K562 (cell line): ENCODE measurements around the gene RIPK3. TPM values are rescaled to one million over a fixed set of nuclear protein-coding genes. Genes with fewer than 3 reads are reported as not detected.

Source experiments
- ATAC-seq: fragments of 200-7000 bp; cut with Tn5 transposase; 3 replicates; pipeline ENCODE4 v1.9.1; 2020; ENCODE audit warnings: moderate library complexity
- BruUV-seq: library from RNA; stranded (reverse); fragments of 400-500 nt; replicated peaks from 2 replicates; lab custom pipeline; 2021; lab: Mats Ljungman, UMichigan
- CTCF ChIA-PET: fragments of 300-600 bp; formaldehyde crosslinking; extraction: SDS; loops from one replicate; lab custom pipeline; 2021; ENCODE audit warnings: low intra/inter-chr PET ratio; lab: Yijun Ruan, JAX
- POLR2A ChIA-PET: fragments of 300-600, 350-650 bp; sonication (Branson Sonifier 250); formaldehyde crosslinking; extraction: SDS; loops from one replicate; lab custom pipeline; 2021; ENCODE audit warnings: antibody characterized with exemption, inconsistent platforms; lab: Yijun Ruan, JAX
- DNase-seq, 4 experiments: peaks; one replicate each; pipeline versions ENCODE4 v3.0.0 to v3.0.0-alpha.2; 2011 to 2018; ENCODE audit warnings: low spot score in 3 of 4, mixed read lengths in 3 of 4; ENCODE audit errors: extremely low read depth in 1 of 4
- FAIRE-seq: peaks from 2 replicates; lab custom pipeline; 2011; peaks lifted over from hg19 to GRCh38; lab: Jason Lieb, UNC
- H2AFZ ChIP-seq: 2 replicates; pipeline ENCODE4 v1.6.0; 2011; ENCODE audit warnings: low read depth, low read length, control low read depth, inconsistent platforms
- H3K27ac ChIP-seq: fragments of 200-600 bp; 3 replicates; pipeline ENCODE4 v1.8.0; 2011; ENCODE audit warnings: low read depth, mild to moderate bottlenecking, control low read depth, inconsistent platforms, low read length, moderate library complexity, mixed read lengths; ENCODE audit errors: extremely low read depth
- H3K27me3 ChIP-seq, 2 experiments: fragments of 300-600 bp in 1 of 2; 2 replicates in 1 of 2; 3 replicates in 1 of 2; pipeline versions ENCODE4 v1.6.0 to v1.8.0; 2011; ENCODE audit warnings: inconsistent platforms in 2 of 2, low read length in 2 of 2, mild to moderate bottlenecking in 1 of 2, mixed read lengths in 1 of 2, moderate library complexity in 1 of 2; ENCODE audit not compliant: control insufficient read depth in 2 of 2, insufficient read depth in 2 of 2
- H3K36me3 ChIP-seq: fragments of 300-600 bp; 3 replicates; pipeline ENCODE4 v1.8.0; 2011; ENCODE audit warnings: mild to moderate bottlenecking, low read length, inconsistent platforms; ENCODE audit not compliant: control insufficient read depth, insufficient read depth
- H3K4me1 ChIP-seq, 2 experiments: fragments of 200-600 bp in 1 of 2; replicated peaks in 1 of 2; 2 replicates in 1 of 2; 3 replicates in 1 of 2; pipeline versions ENCODE4 v1.5.1 to v1.8.0; 2011; ENCODE audit warnings: inconsistent platforms in 2 of 2, low read length in 2 of 2, mild to moderate bottlenecking in 1 of 2, mixed read lengths in 1 of 2, moderate library complexity in 1 of 2; ENCODE audit not compliant: control insufficient read depth in 2 of 2, insufficient read depth in 2 of 2
- H3K4me2 ChIP-seq: 2 replicates; pipeline ENCODE4 v1.6.1; 2011; ENCODE audit warnings: low read length, control low read depth, inconsistent platforms, mixed read lengths; ENCODE audit not compliant: insufficient read depth
- H3K4me3 ChIP-seq: fragments of 200-600 bp; sonication (generic), shearing (Covaris generic); 2 replicates; pipeline ENCODE4 v1.5.1; 2016; ENCODE audit warnings: control low read depth, inconsistent platforms
- H3K79me2 ChIP-seq: fragments of 200-600 bp; 3 replicates; pipeline ENCODE4 v1.8.0; 2011; ENCODE audit warnings: low read length, inconsistent platforms; ENCODE audit not compliant: control insufficient read depth, insufficient read depth
- H3K9ac ChIP-seq, 2 experiments: 2 replicates each; pipeline versions ENCODE4 v1.6.0 to v1.6.1; 2011; ENCODE audit warnings: low read depth in 2 of 2, low read length in 2 of 2, control low read depth in 1 of 2, inconsistent platforms in 1 of 2, mild to moderate bottlenecking in 1 of 2, mixed read lengths in 1 of 2; ENCODE audit not compliant: insufficient read depth in 1 of 2
- H3K9me1 ChIP-seq: one replicate; pipeline ENCODE4 v1.6.0; 2011; ENCODE audit warnings: inconsistent platforms, mild to moderate bottlenecking, low read length, moderate library complexity; ENCODE audit not compliant: control insufficient read depth, insufficient read depth
- H3K9me3 ChIP-seq: replicated peaks from 2 replicates; pipeline ENCODE4 v1.5.1; 2011; ENCODE audit warnings: low read depth, low read length, inconsistent platforms; ENCODE audit not compliant: control insufficient read depth, insufficient read depth
- H4K20me1 ChIP-seq: replicated peaks from 2 replicates; pipeline ENCODE4 v1.6.1; 2011; ENCODE audit warnings: low read length, inconsistent platforms, mixed read lengths; ENCODE audit not compliant: control insufficient read depth, insufficient read depth
- ARNT ChIP-seq, 2 experiments: fragments of 450-650 bp; IDR thresholded peaks; 2 replicates each; pipeline ENCODE4 v1.6.1; 2016; ENCODE audit warnings: mild to moderate bottlenecking in 1 of 2
- CXXC5 ChIP-seq: fragments of 250-450 bp; sonication (Bioruptor Pico); IDR thresholded peaks from 2 replicates; pipeline ENCODE4 v1.8.0; 2022; ENCODE audit warnings: inconsistent platforms, mild to moderate bottlenecking, moderate library complexity
- GATAD2A ChIP-seq: fragments of 450-650 bp; IDR thresholded peaks from 2 replicates; pipeline ENCODE4 v1.6.1; 2017
- GTF2F1 ChIP-seq: IDR thresholded peaks from 2 replicates; pipeline ENCODE4 v1.6.1; 2011; ENCODE audit warnings: low read depth, low read length, improper control_type of control experiment
- KAT8 ChIP-seq: fragments of 450-650 bp; IDR thresholded peaks from 2 replicates; pipeline ENCODE4 v1.6.1; 2016; ENCODE audit warnings: low read depth, mild to moderate bottlenecking
- KLF6 ChIP-seq: fragments of 250-450 bp; sonication (Bioruptor Pico); IDR thresholded peaks from 2 replicates; pipeline ENCODE4 v1.4.0; 2020; ENCODE audit warnings: mild to moderate bottlenecking, moderate library complexity, borderline replicate concordance
- MYBL2 ChIP-seq, 2 experiments: fragments of 450-650 bp in 1 of 2; sonication (generic) in 1 of 2; formaldehyde crosslinking in 1 of 2; IDR thresholded peaks; 2 replicates each; pipeline versions ENCODE4 v1.6.1 to v1.8.1; 2017 to 2022; ENCODE audit warnings: borderline replicate concordance in 1 of 2, inconsistent platforms in 1 of 2, low read depth in 1 of 2, mild to moderate bottlenecking in 1 of 2, missing genetic modification reagents in 1 of 2, moderate library complexity in 1 of 2
- NELFE ChIP-seq: IDR thresholded peaks from 2 replicates; pipeline ENCODE4 v1.6.1; 2011; ENCODE audit warnings: mild to moderate bottlenecking; ENCODE audit not compliant: insufficient read depth, insufficient read length
- SMARCC2 ChIP-seq: fragments of 450-650 bp; IDR thresholded peaks from 2 replicates; pipeline ENCODE4 v1.6.1; 2017; ENCODE audit warnings: antibody characterized with exemption, moderate library complexity, mild to moderate bottlenecking, low read depth
- SRSF3 ChIP-seq: fragments of 200-400 bp; formaldehyde crosslinking; IDR thresholded peaks from 2 replicates; pipeline ENCODE4 v1.6.1; 2016; ENCODE audit warnings: mild to moderate bottlenecking, low read length, moderate library complexity; ENCODE audit not compliant: insufficient read depth
- YY1 ChIP-seq, 3 experiments: IDR thresholded peaks; 2 replicates each; pipeline ENCODE4 v1.6.1; 2011; ENCODE audit warnings: low read length in 2 of 3, mild to moderate bottlenecking in 2 of 3, moderate library complexity in 2 of 3, borderline replicate concordance in 1 of 3, control low read depth in 1 of 3, low read depth in 1 of 3; ENCODE audit not compliant: insufficient read depth in 3 of 3, insufficient replicate concordance in 2 of 3, control insufficient read depth in 1 of 3, insufficient read length in 1 of 3; ENCODE audit errors: extremely low read depth in 1 of 3
- ZNF174 ChIP-seq: fragments of 250-450 bp; sonication (Bioruptor Pico); IDR thresholded peaks from 2 replicates; pipeline ENCODE4 v1.4.0; 2020; ENCODE audit warnings: mild to moderate bottlenecking
- ZNF23 ChIP-seq: fragments of 250-450 bp; sonication (Bioruptor Pico); IDR thresholded peaks from 2 replicates; pipeline ENCODE4 v1.4.0; 2020; ENCODE audit warnings: mild to moderate bottlenecking
- WGBS: fragments of 100-300 bp; shearing (Covaris generic); methylation state at CpG from one replicate; pipeline ENCODE4 v1.1.6; 2016; ENCODE audit warnings: low coverage, mixed read lengths; ENCODE audit not compliant: insufficient coverage; ENCODE audit errors: missing lambda C conversion rate; 5-methylcytosine and 5-hydroxymethylcytosine counted together
- in situ Hi-C: fragments of 300-500 bp; cut with MboI; formaldehyde crosslinking; loops from 4 replicates; pipeline ENCODE4 v1.15.0; 2018; ENCODE audit warnings: inconsistent platforms, mixed read lengths
- intact Hi-C: fragments of 100-400 bp; cut with micrococcal nuclease; formaldehyde crosslinking; loops from 2 replicates; pipeline ENCODE4 v1.14.2; 2022
- polyA plus RNA-seq, 8 experiments: library from polyadenylated mRNA; depleted of rRNA in 4 of 8; stranded (reverse) in 5 of 8; unstranded in 3 of 8; fragments of >200 nt; fragmentation: Nextera tagmentation in 2 of 8; fragmentation: Illumina TruSeq in 1 of 8; extraction: Ambion mirVana in 2 of 8; extraction: Trizol in 1 of 8; gene quantifications; 2 replicates each; pipeline versions ENCODE4 v1.2.1 to v1.2.3, GENCODE V29; 2011 to 2014; ENCODE audit warnings: inconsistent platforms in 1 of 8, missing spikeins in 1 of 8
- total RNA-seq, 7 experiments: library from RNA; depleted of rRNA in 6 of 7; stranded (reverse); fragments of >200 nt in 6 of 7; fragmentation: Illumina TruSeq in 2 of 7; extraction: Trizol in 2 of 7; gene quantifications; 2 replicates each; pipeline versions ENCODE4 v1.2.1 to v1.2.3, GENCODE V29; 2011 to 2021; ENCODE audit warnings: low replicate concordance in 1 of 7
- TF ChIP-seq, protein P1 (sequence below): sonication (generic); formaldehyde crosslinking; IDR thresholded peaks from 2 replicates; pipeline ENCODE4 v1.9.0; 2022; ENCODE audit warnings: mild to moderate bottlenecking, missing genetic modification reagents
- TF ChIP-seq, protein P2 (sequence below): sonication (generic); formaldehyde crosslinking; IDR thresholded peaks from 2 replicates; pipeline ENCODE4 v1.8.1; 2022; ENCODE audit warnings: missing genetic modification reagents
- TF ChIP-seq, protein P3 (sequence below): fragments of 250-450 bp; sonication (Bioruptor Pico); IDR thresholded peaks from 2 replicates; pipeline ENCODE4 v1.4.0; 2020; ENCODE audit warnings: mild to moderate bottlenecking
- TF ChIP-seq, protein P4 (sequence below), 2 experiments: IDR thresholded peaks; 2 replicates each; pipeline ENCODE4 v1.6.1; 2011; ENCODE audit warnings: borderline replicate concordance in 1 of 2, control low read depth in 1 of 2, low read depth in 1 of 2, low read length in 1 of 2, mild to moderate bottlenecking in 1 of 2, mixed read lengths in 1 of 2, moderate library complexity in 1 of 2; ENCODE audit not compliant: insufficient read depth in 1 of 2, insufficient read length in 1 of 2, poor library complexity in 1 of 2, severe bottlenecking in 1 of 2; ENCODE audit errors: extremely low read depth in 1 of 2

Gene RIPK3
- total and polyA plus RNA-seq, 9 of the 15 experiments (the other 6 are each of a cell fraction or from before 2014, with no cell fraction given), result 0.03 to 0.43 (median 0.28) TPM; not detected in 3

DNA sequence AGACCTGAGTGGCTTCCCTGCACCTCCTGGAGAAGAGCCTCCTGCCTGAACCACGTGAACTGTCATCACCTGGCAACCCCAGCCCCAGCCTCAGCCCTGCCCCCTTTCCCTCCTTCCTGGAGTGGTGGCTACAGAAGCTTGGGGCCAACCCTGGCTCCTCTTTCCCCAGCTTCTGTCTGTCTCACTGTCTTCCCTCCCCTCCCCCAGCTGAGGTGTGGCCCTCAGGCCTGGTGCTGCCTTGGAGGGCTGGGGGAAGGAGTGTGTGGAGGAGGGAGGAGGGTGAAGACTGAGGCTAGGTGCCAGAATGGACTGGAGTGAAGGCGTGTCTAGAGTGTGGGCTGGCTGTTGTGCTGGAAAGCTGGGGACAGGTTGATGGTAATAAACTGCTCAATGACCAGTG is 37.9 kb upstream of the RIPK3 start:
- H3K27me3 ChIP-seq, result no peaks in the 10 kb centered on the region
- no CpG with 5 or more reads among the region's 2 CpGs for WGBS
- no TSS peak for BruUV-seq
- TF ChIP-seq GATAD2A (no peak), SMARCC2 (no peak), CXXC5 (CRISPR knock-in tag) (no peak), GTF2F1 (no peak), KLF6 (CRISPR knock-in tag) (no peak), ZNF174 (no peak), SRSF3 (no peak), ZNF23 (no peak), ARNT (IDR thresholded peaks at IDR 0.05) (no peak), KAT8 (no peak), YY1 (IDR thresholded peaks at IDR 0.05; ENCODE audit: borderline replicate concordance in 1 of 3, control insufficient read depth in 1 of 3, extremely low read depth in 1 of 3, insufficient read depth in 3 of 3, insufficient read length in 1 of 3, insufficient replicate concordance in 2 of 3, low read depth in 1 of 3, low read length in 2 of 3) (peak in 1 of 3 experiments; percentile 6), NELFE (no peak), MYBL2 (IDR thresholded peaks at IDR 0.05; ENCODE audit: low read depth) (no peak), MYBL2 (CRISPR knock-in tag; IDR thresholded peaks at IDR 0.05; ENCODE audit: borderline replicate concordance) (no peak)
- TF ChIP-seq, protein P1, sequence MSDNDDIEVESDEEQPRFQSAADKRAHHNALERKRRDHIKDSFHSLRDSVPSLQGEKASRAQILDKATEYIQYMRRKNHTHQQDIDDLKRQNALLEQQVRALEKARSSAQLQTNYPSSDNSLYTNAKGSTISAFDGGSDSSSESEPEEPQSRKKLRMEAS (CRISPR knock-in tag), result 0 out of 2 replicates have a peak, but pooled peaks have one; percentile 16
- TF ChIP-seq, protein P2, sequence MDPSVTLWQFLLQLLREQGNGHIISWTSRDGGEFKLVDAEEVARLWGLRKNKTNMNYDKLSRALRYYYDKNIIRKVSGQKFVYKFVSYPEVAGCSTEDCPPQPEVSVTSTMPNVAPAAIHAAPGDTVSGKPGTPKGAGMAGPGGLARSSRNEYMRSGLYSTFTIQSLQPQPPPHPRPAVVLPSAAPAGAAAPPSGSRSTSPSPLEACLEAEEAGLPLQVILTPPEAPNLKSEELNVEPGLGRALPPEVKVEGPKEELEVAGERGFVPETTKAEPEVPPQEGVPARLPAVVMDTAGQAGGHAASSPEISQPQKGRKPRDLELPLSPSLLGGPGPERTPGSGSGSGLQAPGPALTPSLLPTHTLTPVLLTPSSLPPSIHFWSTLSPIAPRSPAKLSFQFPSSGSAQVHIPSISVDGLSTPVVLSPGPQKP, result no peak
- TF ChIP-seq, protein P3, sequence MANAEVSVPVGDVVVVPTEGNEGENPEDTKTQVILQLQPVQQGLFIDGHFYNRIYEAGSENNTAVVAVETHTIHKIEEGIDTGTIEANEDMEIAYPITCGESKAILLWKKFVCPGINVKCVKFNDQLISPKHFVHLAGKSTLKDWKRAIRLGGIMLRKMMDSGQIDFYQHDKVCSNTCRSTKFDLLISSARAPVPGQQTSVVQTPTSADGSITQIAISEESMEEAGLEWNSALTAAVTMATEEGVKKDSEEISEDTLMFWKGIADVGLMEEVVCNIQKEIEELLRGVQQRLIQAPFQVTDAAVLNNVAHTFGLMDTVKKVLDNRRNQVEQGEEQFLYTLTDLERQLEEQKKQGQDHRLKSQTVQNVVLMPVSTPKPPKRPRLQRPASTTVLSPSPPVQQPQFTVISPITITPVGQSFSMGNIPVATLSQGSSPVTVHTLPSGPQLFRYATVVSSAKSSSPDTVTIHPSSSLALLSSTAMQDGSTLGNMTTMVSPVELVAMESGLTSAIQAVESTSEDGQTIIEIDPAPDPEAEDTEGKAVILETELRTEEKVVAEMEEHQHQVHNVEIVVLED (CRISPR knock-in tag), result no peak
- TF ChIP-seq, protein P4, sequence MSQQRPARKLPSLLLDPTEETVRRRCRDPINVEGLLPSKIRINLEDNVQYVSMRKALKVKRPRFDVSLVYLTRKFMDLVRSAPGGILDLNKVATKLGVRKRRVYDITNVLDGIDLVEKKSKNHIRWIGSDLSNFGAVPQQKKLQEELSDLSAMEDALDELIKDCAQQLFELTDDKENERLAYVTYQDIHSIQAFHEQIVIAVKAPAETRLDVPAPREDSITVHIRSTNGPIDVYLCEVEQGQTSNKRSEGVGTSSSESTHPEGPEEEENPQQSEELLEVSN (IDR thresholded peaks at IDR 0.05; ENCODE audit: borderline replicate concordance in 1 of 2, extremely low read depth in 1 of 2, insufficient read depth in 1 of 2, insufficient read length in 1 of 2, low read depth in 1 of 2, low read length in 1 of 2, poor library complexity in 1 of 2, severe bottlenecking in 1 of 2), result peak in 1 of 2 experiments; percentile 7

More for the DNA sequence above, 37.9 kb upstream of the RIPK3 start:
- no peaks in the 10 kb centered on the region for H4K20me1 ChIP-seq
- ATAC-seq, result peak; percentile 90
- no peaks in the 10 kb centered on the region for H3K9me1 ChIP-seq
- CTCF ChIA-PET, result no interaction called here
- peak overlapping the region; percentile 74 for H2AFZ ChIP-seq
- POLR2A ChIA-PET, result interaction anchor here (0.9 kb wide), 1 partner anchor 57 kb away, joined by 4 read pairs; no protein-coding TSS in a partner anchor
- H3K9me3 ChIP-seq, result no peaks in the 10 kb centered on the region
- peaks cover 18 to 24% of the 10 kb centered on the region in 2 experiments for H3K4me1 ChIP-seq
- DNase-seq, result peak; percentile 73 to 79 (median 74)
- peak overlapping the region; percentile 58; the same call in 1 of the 2 replicates for H3K4me2 ChIP-seq
- H3K36me3 ChIP-seq, result no peaks in the 10 kb centered on the region
- H3K79me2 ChIP-seq, result no peaks in the 10 kb centered on the region
- in situ Hi-C loops, result no loop called here
- intact Hi-C loops, result no loop called here
- H3K9ac ChIP-seq, result peak overlapping the region; percentile 25 to 56; a peak in 3 of 4 replicates
- peak overlapping the region; percentile 30; the same call in 1 of the 3 replicates for H3K27ac ChIP-seq
- no peak overlapping the region for H3K4me3 ChIP-seq
- peak; percentile 67 for FAIRE-seq
